EH (cell line): ENCODE data around the gene RPP14.
A peak's percentile ranks its signal among the peaks of the same experiment; 100 is the strongest.
"Not testable (repeated sequence)": the region's sequence is repeated elsewhere in the genome, so short reads cannot be mapped to it uniquely, and the experiment has no call there.

Source experiments
- DNase-seq: peaks from one replicate; pipeline ENCODE4 v3.0.0-alpha.2; 2015; ENCODE audit warnings: low read depth

RPP14 gene

DNA sequence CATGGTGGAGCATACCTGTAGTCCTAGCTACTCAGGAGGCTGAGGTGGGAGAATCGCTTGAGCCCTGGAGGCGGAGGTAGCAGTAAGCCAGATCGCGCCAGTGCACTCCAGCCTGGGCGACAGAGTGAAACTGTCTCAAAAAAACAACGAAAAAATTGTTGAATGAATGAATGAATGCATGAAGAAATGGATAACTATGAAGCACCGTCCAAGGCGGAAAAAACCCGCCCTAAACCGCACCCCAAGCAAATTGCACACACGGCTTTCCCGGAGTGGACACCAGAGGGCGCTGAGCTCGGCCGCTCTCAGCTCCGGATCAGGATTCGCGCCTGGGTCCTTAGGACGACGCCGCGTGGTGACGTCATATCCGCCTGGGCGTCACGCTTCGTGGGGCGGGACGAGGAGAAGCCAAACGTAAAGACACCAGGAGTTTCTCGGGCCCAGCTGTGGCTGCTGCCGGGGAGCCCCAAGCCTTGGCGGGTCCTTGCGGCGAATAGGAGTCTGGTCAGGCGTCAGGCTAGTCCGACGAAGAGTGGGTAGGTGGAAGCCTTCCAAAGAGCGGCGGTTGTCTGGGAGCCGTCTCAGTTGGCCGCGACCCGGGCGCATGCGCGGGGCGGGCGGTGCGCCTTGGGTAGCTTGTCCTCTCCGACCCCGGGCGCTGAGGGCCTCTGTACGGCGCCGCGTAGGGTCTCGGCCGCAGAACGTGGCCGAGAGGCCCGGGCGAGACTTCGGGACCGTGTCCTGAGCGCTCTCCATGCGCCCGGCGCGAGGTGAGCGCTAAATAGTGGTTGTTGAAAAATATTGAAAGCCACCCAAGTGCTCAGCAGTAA is at the start of gene RPP14, which contains the start of gene HTD2:
RPP14 (plus strand) TSS at position 364 of the 830 bp plus-strand sequence. CDS start 4,085 bp downstream, outside the sequence.
HTD2 (plus strand) TSS at position 639 of the 830 bp plus-strand sequence. CDS start 11,094 bp downstream, outside the sequence.
- peak; percentile 96 for DNase-seq

DNA sequence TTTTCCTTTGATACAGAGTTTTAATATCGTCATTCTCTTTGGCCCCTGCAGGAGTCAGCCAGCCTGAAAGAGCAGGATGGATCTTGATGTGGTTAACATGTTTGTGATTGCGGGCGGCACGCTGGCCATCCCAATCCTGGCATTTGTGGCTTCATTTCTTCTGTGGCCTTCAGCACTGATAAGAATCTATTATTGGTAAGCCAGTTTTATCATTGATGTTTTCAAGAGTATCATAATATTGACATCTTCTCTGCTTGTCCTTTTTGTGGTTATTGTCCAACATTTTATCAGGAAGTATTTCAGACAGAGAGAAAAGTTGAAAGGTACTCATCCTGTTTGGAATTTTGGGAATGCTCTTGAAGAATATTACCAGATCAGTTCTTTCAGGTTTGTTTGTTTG is 49.5 kb upstream of the RPP14 start:
- DNase-seq = no peak

DNA sequence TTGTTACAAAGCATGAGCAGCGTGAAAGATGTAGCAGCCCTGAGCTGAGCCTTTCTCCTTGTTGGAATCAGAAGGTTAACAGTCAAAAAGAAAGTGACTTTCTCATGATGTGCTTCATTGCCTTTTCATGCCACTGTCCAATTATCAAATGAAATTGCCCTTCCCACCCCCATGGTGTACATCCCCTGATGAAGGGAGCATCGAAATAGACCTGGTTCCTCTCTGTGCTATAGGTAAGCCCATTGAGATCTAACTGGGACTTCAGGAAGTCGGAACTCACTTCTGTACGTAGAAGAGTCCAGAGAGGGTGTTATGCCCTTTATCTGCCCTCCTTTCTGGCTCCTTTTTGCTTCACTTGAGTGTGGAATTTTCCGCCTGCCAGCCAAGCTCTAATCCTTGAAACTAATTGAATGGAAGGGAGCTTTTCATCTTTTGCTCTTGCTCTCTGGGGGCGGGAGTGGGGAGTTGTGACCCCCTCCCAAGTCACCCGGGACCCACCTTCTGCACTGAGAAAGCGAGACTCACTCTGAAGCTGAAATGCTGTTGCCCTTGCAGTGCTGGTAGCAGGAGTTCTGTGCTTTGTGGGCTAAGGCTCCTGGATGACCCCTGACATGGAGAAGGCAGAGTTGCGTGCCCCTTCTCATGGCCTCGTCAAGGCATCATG is 47.5 kb upstream of the RPP14 start:
- DNase-seq = no peak

DNA sequence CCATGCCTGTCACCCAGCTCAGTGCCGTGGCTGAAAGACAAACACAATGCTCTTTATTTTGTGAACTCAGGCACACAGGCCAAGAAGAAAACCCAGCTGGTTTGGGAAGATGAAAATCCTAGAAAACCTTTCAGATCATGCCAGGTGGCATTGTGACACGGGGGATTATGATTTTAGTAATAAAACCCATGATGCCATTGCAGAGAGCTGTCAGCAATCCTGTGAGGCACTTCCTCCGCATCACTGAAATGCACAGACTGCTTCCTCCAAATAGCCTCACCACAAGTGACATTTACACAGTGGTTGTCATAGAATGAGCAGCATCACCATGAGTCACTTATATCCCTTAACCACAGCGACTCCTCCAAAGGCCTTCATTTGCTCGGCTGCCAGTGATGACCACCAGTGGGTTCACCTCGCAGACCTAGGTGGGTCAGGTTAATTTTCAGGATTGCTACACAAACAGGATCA is 45.7 kb upstream of the RPP14 start:
- peak; percentile 90 for DNase-seq

DNA sequence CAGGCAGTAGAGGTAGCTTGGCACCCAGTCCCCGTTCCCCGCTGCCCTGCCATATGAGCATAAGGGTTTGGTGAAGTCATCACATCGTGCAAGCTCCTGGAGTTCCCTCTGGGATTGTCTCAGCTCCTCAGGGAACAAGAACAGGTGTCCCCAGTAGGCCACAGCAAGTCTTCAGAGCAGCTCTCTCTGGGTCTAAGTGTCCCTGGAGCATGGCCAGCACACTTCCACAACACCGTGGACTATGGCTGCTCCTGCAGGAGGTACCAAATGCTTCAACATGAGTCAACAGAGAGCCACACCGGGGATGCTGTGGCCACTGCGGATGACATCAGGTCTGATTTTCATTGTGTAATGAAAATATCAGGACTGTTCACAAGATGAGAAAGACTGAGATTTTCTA is 45.3 kb upstream of the RPP14 start:
- peak; percentile 56 for DNase-seq

DNA sequence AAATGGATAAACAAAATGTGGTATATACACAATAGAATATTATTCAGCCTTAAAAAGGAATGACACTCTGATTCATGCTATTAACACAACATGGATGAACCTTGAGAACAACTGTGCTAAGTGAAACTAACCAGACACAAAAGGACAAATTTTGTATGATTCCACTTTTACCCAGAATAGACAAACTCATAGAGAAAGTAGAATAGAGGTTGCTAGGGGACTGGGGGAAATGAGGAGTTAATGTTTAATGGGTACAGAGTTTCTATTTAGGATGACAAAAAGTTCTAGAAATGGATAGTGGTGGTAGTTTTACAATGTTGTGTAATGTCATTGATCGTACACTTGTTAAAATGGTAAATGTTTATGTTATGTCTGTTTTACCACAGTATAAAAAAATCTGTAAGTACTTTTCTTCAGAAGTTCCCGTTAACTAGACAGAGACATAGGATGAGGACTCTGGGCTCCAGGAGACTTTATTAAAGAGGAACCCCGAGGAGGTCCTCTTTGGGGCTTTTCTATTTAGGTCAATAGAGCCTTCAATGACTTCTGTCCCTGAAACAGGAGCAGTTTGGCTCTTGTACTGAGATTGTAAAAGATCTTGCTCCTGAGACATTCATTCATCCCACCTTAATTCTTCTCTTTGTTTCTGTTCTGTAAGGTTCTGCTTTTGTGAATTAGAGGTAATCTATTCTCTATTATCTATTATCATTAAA is 43.9 kb upstream of the RPP14 start:
- DNase-seq = no peak

DNA sequence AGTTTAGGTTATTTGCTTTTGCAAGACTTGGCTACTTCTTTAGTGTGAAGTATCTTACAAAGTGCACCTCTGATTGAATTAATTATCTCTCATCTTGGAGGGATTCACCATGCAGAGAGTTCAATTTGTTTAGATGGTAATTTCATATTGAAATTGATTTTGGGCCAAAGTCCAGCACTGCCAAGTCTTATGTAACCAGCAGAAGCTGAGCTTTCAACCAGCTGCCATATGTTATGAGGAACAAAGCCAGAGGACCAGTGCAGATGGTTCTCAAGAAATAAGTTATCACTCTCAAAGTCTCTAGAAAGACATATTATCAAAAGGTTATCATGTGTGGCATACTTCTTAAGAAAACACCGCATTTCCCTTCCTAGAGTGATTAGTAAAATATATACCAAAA is 39.5 kb upstream of the RPP14 start:
- no peak for DNase-seq

DNA sequence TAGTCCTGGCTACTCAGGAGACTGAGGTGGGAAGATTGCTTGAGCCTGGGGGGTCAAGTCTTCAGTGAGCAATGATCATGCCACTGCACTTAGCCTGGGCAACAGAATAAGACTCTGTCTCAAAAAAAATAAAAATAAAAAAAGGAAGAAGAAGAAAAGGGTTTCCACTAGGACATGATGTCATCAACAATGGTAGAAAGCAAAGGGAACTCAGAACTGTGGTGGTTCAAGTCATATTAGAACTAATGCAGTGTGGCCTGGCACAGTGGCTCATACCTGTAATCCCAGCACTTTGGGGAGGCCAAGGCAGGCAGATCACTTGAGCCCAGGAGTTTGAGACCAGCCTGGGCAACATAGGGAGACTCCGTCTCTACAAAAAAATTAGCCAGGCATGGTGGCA is 38.5 kb upstream of the RPP14 start:
- DNase-seq = not testable (repeated sequence)

DNA sequence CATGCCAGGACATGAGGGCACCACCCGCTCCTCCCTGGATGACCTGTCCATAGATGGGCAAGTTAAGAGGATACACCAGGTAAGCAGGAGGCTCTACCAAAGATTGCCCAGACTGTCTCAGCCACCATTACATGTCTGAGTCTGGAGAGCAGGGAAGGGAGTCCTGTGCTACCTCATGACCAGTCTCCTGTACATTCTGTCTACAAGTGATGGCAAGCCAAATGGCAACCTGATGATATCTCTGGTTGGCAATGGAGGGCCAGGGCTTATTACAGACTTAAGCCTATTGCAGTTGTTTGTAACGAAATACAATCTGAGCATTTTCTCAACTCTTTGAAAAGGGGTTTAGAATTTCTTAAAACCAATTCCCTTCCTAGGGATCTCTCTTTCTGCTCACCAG is 36.7 kb upstream of the RPP14 start:
- no peak for DNase-seq

DNA sequence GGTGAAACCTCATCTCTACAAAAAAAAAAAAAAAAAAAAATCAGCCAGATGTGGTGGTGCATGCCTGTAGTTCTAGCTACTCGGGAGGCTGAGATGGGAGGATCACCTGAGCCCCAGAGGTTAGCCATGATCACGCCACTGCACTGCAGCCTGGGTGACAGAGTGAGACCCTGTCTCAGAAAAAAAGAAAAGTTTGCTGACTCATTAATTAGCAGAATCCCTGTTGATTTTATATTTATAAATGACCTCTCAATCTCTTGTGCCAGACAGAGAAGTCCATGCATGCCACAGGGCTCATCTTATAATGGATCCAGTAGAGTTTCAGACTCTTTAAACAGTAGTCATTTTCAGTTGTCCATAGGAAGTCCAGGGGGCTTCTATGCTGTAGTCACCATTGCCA is 35.6 kb upstream of the RPP14 start:
- DNase-seq = no peak

DNA sequence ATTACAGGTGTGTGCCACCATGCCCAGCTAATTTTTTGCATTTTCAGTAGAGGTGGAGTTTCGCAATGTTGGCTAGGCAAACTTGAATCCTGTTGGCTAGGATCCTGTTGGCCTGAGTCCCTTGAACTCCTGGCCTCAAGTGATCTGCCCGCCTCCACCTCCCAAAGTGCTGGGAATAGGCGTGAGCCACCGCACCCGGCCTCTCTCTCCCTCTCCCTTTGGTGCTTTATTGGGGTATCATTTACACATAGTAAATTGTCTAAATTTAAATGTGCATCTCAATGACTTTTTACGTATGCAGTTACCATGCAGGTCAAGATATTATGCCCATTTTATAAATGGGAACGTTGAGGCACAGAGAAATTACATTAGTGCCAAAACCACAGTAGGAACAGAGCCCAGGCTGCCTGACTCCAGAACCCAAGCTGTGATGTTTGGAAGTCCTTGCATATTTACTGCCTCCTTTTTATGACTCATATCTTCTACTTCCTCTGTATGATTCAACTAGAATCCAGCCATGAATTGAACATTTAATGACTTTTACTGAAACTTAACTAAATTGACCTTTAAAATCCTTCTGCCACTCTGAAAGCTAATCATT is 34.0 kb upstream of the RPP14 start:
- peak; percentile 94 for DNase-seq

DNA sequence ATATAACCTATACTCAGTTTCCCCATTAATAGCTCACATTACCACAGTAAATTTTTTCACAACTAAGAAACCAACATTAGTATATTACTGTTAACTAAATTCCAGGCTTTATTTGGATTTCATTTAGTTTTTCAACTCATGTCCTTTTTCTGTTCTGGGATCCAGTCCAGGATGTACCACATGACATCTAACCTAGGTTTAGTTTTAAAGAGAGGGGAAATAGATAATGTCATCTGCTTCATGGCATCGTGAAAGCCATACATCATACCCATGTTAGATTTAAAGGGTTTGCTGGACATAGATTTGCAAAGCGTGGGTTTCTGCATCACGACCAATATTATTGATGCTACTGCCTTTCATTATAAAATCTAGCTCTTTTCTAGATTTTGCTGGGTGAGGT is 33.2 kb upstream of the RPP14 start:
- DNase-seq = peak; percentile 59

DNA sequence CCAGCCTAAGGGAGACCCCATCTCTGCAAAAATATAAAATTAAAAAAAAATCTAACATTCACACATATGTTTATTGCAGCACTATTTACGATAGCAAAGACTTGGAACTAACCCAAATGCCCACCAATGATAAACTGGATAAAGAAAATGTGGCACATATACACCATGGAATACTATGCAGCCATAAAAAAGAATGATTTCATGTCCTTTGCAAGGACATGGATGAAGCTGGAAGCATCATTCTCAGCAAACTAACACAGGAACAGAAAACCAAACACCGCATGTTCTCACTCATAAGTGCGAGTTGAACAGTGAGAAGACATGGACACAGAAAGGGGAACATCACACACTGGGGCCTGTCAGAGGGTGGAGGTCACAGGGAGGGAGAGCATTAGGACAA is 32.7 kb upstream of the RPP14 start:
- not testable (repeated sequence) for DNase-seq

DNA sequence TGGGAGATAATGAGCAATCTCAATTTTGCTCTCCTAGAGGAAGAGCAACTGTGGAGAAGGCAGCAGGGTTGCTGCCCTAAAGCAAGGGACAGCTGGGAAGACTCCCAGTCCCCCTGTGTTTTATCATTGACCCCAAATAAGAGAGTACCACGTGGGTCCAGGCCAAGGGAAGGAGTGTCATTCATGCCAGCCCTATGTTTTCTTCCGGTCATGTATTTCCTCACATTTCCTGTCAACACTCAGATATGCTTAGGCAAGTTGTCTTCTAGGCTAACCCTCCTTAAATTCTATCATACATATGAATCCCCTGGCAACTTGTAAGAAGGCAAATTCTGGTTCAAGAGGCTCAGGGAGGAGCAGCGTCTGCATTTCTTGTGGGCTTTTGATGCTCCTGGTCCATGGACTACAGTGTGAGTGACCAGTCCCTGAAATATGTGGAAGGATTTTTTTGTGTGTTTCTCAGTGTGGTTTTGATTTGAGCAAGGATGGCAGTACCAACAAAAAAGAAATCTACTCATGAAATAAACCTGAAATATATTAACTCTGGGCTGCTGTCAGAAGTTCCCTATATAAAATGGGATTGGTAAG is 31.9 kb upstream of the RPP14 start:
- DNase-seq = peak; percentile 68

DNA sequence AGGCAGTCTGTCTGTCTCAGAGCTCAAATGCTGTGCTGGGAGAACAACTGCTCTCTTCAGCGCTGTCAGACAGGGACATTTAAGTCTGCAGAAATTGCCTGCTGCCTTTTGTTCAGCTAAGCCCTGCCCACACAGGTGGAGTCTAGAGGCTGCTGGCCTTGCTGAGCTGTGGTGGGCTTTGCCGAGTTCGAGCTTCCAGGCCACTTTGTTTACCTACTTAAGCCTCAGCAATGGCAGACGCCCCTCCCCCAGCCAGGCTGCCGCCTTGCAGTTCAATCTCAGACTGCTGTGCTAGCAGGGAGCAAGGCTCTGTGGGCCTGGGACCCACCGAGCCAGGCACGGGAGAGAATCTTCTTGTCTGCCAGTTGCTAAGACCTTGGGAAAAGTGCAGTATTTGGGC is 25.0 kb upstream of the RPP14 start:
- DNase-seq = no peak

DNA sequence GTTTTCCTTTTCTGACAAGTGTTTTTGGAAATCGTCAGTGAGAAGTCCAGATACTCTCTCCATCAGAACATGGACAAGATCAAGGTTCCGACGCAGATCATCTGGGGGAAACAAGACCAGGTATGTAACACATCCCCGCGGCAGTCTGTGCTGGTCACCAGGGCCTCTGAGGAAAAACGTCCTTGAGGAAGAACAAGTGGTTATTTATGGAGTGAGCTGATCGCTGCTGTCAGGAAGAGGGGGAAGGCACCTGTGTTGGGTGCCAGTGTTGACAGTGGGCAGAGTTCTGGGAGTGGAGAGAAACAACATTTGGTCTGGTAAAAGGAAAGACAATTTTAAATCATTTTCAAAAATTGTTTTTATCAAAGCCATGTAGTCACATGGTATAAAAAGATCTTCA is 20.7 kb upstream of the RPP14 start:
- DNase-seq = no peak

DNA sequence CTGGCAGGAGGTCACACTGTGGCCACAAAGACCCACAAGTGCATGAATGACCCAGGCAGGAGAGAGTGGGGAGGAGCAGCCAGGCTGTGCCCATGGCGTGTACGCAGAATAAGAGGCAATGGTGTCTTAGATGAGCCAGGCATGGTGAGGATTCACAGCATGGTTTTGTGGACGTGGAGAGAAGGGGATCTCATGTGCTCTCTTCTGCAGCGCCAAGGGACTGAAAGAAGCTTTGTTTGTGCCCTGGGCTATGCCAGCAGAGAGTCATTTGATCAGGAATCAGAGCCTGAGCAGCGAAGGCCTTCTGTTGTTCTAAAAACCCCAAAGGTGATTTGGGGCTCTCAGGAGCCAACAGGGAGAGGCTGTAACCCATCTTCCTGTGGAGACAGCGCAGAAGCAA is 18.7 kb upstream of the RPP14 start:
- no peak for DNase-seq

DNA sequence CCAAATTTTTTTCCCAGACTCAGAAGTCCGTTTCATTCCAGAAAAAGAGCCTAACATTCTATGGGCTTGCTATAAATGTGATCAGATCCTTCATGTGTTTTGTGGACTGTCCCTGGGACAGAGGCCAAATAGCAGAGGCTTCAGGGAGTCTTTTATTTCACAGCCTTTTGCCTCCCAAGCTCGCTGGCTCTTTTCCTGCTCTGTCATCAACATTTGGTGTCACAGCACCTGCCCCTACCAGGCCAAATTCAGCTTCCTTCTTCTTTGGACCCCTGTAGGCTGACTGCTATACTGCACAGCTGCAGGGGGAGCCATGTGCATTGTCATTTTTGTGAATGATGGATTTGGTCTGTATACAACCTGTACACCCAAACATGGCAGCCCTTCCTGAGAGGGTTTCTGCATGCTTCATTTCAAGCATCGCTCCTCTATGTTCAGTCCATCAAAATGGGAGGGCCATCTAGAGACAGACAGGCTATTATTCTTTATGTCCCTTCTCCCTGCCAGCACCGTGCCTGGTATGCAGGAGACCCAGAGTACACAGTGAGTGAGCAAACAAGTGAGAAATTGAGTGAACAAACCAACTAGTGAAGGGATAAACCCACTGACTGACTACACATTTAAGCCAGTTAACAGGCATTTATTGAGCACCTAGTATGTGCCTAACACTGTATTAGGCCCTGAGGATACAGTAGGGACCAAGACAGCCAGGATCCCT is 17.9 kb upstream of the RPP14 start:
- no peak for DNase-seq

DNA sequence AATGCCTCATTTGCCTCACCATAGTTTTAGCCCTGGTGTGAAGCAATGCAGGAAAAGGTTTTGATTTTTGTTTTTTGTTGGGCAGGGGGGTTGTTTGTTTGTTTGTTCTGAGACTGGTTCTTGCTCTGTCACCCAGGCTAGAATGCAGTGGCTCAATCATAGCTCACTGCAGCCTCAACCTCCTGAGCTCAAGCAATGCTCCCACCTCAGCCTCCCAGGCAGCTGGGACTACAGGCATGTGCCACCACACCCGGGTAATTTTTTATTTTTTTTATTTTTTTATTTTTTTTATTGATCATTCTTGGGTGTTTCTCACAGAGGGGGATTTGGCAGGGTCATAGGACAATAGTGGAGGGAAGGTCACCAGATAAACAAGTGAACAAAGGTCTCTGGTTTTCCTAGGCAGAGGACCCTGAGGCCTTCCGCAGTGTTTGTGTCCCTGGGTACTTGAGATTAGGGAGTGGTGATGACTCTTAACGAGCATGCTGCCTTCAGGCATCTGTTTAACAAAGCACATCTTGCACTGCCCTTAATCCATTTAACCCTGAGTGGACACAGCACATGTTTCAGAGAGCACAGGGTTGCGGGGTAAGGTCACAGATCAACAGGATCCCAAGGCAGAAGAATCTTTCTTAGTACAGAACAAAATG is 17.0 kb upstream of the RPP14 start:
- not testable (repeated sequence) for DNase-seq

DNA sequence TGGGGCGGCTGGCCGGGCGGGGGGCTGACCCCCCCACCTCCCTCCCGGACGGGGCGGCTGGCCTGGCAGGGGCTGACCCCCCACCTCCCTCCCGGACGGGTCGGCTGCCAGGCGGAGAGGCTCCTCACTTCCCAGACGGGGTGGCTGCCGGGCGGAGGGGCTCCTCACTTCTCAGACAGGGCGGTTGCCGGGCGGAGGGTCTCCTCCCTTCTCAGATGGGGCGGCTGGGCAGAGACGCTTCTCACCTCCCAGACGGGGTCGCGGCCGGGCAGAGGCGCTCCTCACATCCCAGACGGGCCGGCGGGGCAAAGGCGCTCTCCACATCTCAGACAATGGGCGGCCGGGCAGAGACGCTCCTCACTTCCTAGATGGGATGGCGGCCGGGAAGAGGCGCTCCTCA is 15.6 kb upstream of the RPP14 start:
- not testable (repeated sequence) for DNase-seq
